LHCN-M2 (cell line): ENCODE measurements around the gene TBC1D3C. TPM values are rescaled to one million over a fixed set of nuclear protein-coding genes. Genes with fewer than 3 reads are reported as not detected.
"Not testable (repeated sequence)": the region's sequence is repeated elsewhere in the genome, so short reads cannot be mapped to it uniquely, and the experiment has no call there.

Experiments used
- DNase-seq: peaks from one replicate; pipeline ENCODE4 v3.0.0-alpha.2; 2012; ENCODE audit warnings: low read depth
- polyA plus RNA-seq: library from polyadenylated mRNA; unstranded; fragments of >200 nt; gene quantifications from one replicate; pipeline ENCODE4 v1.2.1, GENCODE V29; 2012; ENCODE audit warnings: missing spikeins
- total RNA-seq: library from RNA; depleted of rRNA; stranded (reverse); fragments of >200 nt; gene quantifications from 2 replicates; pipeline ENCODE4 v1.2.3, GENCODE V29; 2014; rRNA removed

Gene TBC1D3C
- total RNA-seq: 0.51 and 0.69 TPM in 2 replicates
- 0.63 TPM for polyA plus RNA-seq

DNA sequence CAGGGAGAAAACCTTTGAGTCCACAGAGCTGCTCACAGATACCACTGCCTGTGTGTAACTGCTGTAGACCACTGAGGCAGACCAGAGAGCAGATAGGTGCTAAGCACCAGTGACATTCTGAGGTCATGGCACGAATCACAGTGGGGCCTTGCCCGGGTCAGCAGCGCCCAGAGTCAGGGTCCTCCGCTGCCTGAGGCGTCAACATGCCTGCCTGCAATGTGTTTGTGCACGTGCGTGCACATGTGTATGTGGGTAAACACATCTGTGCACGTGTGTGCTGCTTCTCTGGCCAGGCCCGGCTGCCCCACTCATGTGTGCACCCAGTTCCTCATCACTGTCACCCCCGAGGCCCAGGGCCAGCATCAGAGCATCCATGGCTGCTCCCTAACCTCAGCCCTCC lies at the start of gene TBC1D3C:
Gene TBC1D3C (minus strand): TSS at position 101 of the 400 bp plus-strand sequence. CDS start 1,568 bp downstream, outside the sequence.
- DNase-seq: not testable (repeated sequence)

GRCh38 chr17:38099262-38099661 lies 30.8 kb upstream of the TBC1D3C start:
- DNase-seq: not testable (repeated sequence)

DNA sequence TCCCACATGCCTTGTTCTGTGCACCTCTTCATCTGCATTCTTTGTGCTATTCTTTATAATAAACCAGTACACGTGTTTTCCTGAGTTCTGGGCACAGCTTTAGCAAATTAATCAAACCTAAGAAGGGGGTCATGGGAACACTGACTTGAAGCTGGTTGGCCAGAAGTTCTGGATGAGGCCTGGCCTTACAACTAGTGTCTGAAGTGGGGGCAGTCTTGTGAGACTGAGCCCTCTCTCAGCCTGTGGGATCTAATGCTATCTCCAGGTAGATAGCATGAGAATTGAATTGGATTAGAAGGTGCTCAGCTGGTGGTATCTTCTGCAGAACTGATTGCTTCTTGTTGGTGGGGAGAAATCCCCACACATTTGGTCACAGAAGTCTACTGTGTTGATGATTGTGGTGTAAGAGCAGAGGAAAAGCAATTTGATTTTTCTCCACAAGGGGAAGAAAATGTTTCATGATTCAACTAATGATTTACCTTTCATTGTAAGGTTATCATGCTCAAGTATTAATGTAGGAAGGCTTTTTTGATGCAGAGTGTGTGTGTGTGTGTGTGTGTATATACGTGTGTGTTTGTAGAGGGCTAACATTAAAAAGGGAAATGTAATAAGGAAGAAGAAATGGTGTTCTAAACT lies 25.7 kb upstream of the TBC1D3C start:
- DNase-seq: not testable (repeated sequence)

DNA sequence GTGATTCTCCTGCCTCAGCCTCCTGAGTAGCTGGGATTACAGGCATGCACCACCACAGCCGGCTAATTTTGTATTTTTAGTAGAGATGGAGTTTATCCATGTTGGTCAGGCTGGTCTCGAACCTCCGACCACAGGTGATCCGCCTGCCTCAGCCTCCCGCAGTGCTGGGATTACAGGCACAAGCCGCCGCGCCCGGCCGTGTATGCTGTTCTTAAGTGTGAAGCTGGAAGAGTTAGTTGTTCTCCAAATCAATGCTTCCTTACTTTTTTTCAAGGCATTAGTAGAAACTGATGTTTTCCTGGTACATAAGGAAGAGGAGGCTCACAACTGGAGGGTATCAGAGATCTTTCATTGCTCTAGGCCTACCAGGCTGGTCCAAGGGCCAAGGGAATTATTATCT lies 19.7 kb upstream of the TBC1D3C start:
- DNase-seq: not testable (repeated sequence)

DNA sequence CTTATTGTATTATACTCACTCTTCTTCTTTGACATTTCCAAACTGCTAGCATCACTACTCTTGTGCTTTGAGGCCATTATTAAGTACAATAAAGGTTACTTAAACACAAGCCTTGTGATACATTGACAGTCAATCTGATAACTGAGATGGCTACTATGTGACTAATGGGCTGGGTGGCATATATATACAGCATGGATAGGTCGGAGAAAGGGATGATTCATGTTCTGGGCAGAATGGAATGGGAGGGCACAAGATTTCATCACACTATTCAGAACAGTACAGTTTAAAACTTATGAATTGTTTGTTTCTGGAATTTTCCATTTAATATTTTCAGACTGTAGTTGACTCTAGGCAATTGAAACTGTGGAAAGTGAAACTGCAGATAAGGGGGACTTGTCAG lies 18.9 kb upstream of the TBC1D3C start:
- not testable (repeated sequence) for DNase-seq

Other genes with a start within 250 kb of the TBC1D3C start
- not detected in 2 replicates for gene TBC1D3K, start 144.2 kb downstream of the TBC1D3C start, total RNA-seq
- gene TBC1D3L, start 79.6 kb downstream of the TBC1D3C start, total RNA-seq: 7.7 and 9.7 TPM in 2 replicates
- gene TBC1D3D, start 64.7 kb downstream of the TBC1D3C start, total RNA-seq: not detected in 2 replicates
- gene TBC1D3E, start 59.3 kb upstream of the TBC1D3C start, total RNA-seq: not detected in 2 replicates
- gene TBC1D3, start 123.9 kb upstream of the TBC1D3C start, total RNA-seq: not detected in 2 replicates
- gene MRPL45, start 228.5 kb upstream of the TBC1D3C start, total RNA-seq: 34.4 and 40.3 TPM in 2 replicates